GM23338 (cell line): ENCODE data around the gene CRYBB2.
"Not testable (repeated sequence)": the region's sequence is repeated elsewhere in the genome, so short reads cannot be mapped to it uniquely, and the experiment has no call there.

Experiments
- CREB1 ChIP-seq: fragments of 250-450 bp; sonication (Bioruptor Pico); IDR thresholded peaks from 2 replicates; pipeline ENCODE4 v1.5.0; 2020; ENCODE audit warnings: low read depth, mild to moderate bottlenecking, moderate library complexity
- CTCF ChIP-seq, 2 experiments: fragments of 200-600 bp in 1 of 2; sonication (generic) in 1 of 2; conservative IDR thresholded peaks; 2 replicates each; pipeline versions ENCODE4 v1.5.1 to v1.6.1; 2016 to 2017; ENCODE audit warnings: antibody characterized with exemption in 2 of 2, low read depth in 2 of 2, mild to moderate bottlenecking in 2 of 2, moderate library complexity in 1 of 2
- ETS1 ChIP-seq: IDR thresholded peaks from 2 replicates; pipeline ENCODE4 v1.6.1; 2016; ENCODE audit warnings: antibody characterized with exemption
- EZH2 ChIP-seq: fragments of 200-600 bp; sonication (generic); IDR thresholded peaks from one replicate; pipeline ENCODE4 v1.8.0; 2017; ENCODE audit warnings: antibody characterized with exemption, mild to moderate bottlenecking, low read depth; ENCODE audit not compliant: unreplicated experiment
- EZH2phosphoT487 ChIP-seq: fragments of 200-600 bp; sonication (generic); IDR thresholded peaks from one replicate; pipeline ENCODE4 v1.8.1; 2018; ENCODE audit warnings: antibody characterized with exemption; ENCODE audit not compliant: unreplicated experiment
- JUNB ChIP-seq: IDR thresholded peaks from one replicate; pipeline ENCODE4 v1.6.1; 2016; ENCODE audit warnings: antibody characterized with exemption; ENCODE audit not compliant: unreplicated experiment
- POLR2AphosphoS5 ChIP-seq: IDR thresholded peaks from 2 replicates; pipeline ENCODE4 v1.6.1; 2016; ENCODE audit warnings: antibody characterized with exemption, low read depth
- REST ChIP-seq: IDR thresholded peaks from one replicate; pipeline ENCODE4 v1.6.1; 2018; ENCODE audit warnings: antibody characterized with exemption; ENCODE audit not compliant: unreplicated experiment

GRCh38 chr22:25273231-25273630 lies 53.8 kb downstream of the CRYBB2 start:
- not testable (repeated sequence) for TF ChIP-seq CTCF (conservative IDR thresholded peaks at IDR 0.05; ENCODE audit: low read depth in 2 of 2); EZH2phosphoT487; ETS1; REST; POLR2AphosphoS5; JUNB; EZH2; CREB1
